Femur (tissue), 1 donor: ENCODE measurements around the gene PCNT.

Experiments used
- DNase-seq: peaks from one replicate; pipeline ENCODE4 v3.0.0-alpha.2; 2017

Gene PCNT

DNA sequence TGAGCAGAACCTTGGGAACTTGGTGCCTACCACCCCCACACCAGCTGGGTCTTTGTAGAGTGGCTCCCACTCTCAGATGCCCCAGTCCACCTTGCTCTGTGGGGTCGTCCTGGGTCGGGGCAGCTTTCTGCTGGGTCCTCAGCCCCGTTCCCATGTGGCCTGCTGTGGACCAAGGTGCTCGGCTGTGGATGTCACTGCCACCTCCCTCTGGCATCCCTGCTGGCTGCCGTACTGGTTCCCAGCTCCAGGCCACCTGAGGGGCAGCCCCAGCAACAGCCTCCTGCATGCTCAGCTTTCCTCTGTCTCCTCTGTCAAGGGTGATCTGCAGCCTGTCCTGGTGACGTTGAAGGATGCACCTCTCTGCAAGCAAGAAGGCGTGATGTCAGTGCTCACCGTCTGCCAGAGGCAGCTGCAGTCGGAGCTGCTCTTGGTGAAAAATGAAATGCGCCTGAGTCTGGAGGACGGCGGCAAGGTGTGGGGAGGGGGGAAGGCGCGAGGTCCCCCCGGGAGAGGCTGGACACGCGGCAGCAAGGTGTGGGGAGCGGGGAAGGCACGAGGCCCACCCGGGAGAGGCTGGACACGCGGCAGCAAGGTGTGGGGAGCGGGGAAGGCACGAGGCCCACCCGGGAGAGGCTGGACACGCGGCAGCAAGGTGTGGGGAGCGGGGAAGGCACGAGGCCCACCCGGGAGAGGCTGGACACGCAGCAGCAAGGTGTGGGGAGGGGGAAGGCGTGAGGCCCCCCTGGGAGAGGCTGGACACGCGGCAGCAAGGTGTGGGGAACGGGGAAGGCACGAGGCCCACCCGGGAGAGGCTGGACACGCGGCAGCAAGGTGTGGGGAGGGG lies 88.8 kb downstream of the PCNT start:
- DNase-seq = no peak

DNA sequence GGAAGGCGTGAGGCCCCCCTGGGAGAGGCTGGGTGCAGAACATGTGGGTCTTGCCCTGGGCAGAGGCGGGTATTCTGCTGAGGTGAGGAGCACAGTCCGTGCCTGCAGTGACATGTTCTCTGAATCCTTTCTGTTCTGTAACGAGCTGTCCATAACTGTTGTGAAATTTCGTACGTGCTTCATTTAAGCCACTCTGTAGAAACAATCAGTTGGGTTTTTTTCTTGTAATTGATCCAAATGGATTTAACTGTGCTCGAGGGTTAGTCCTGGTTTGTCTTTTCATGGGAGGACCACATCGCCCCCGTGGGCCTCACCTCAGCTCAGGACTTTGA lies 89.4 kb downstream of the PCNT start:
- no peak for DNase-seq

DNA sequence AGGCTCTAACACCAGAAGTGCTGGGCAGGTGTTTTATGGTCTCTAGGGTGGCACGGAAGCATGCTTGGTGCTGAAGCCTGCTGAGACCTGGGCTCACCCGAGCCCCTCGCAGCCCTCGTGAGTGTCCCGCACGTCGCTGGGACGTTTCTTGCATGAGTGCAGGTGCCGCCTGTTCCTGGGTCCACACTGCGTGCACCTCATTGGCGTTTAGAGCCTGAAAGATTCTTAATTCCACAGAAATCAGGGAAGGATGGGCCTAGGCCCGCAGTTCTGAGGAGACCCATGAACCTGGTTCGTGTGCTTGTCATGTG lies 91.0 kb downstream of the PCNT start:
- no peak for DNase-seq

- no peak for DNase-seq
Measured at GRCh38 chr21:46416551-46416950, 92.6 kb downstream of the PCNT start.

GRCh38 chr21:46418265-46418946 lies 94.5 kb downstream of the PCNT start:
- no peak for DNase-seq

GRCh38 chr21:46420241-46421190 lies 96.6 kb downstream of the PCNT start:
- DNase-seq = no peak

DNA sequence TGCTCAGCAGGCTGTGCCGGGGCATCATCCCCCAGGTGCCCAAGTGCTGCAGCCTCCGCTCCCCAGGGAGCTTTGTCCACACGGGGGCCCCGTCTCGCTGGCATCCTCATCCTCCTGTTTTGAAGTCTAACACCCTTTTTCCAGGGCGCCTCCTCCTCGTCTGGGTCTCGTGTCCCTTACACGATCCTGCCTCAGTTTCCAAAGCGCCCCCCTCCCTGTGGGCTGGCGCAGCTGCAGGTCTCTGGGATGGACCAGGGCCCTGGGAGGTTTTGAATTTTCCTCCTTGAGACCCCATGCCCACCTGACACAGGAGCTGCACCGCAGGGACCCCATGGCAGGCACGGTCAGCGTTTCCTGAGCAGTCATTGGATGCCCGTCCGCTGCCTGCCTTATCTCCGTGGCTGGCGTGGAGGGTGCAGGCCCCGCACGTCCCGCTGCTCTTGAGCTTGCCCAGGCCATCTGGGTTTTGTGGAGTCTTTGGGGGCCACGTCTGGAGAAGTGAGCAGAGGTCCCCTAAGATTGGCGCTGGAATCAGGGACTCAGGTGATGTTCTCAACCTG lies 97.3 kb downstream of the PCNT start:
- no peak for DNase-seq

DNA sequence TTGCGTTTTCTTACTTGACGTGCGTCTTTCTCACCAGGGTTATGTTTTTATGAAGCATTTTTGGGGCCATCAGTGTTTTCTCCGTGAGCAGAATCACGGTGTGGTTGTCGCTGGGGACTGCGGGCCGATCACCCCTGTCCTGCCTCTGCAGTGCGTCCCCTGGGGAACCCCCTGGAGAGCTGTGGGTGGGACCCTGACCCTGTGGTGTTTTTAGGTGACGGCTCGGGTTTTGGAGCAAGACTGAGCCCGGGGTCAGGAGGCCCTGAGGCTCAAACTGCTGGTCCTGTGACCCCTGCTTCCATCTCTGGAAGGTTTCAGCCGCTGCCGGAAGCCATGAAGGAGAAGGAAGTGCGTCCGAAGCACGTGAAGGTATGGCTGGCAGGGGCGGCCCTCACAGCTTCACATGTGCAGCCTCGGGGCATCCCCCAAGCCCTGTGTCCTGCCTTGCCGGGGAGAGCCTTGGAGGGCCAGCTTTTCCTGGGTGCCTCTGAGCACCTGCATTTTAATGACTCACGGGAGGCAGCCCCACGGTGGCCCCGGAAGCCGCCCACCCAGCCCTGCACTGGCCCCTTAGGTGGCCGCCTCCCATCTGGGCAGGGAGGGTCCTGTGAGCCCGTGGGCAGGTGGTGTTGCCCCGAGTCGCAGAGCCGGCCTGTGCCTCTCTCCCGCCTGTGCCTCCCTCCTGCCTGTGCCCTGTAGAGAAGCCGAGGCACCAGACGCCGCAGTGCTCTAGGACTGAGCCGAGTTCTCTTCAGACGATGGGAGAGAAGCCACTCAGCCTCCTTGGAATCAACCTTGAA lies 98.0 kb downstream of the PCNT start:
- DNase-seq = no peak

DNA sequence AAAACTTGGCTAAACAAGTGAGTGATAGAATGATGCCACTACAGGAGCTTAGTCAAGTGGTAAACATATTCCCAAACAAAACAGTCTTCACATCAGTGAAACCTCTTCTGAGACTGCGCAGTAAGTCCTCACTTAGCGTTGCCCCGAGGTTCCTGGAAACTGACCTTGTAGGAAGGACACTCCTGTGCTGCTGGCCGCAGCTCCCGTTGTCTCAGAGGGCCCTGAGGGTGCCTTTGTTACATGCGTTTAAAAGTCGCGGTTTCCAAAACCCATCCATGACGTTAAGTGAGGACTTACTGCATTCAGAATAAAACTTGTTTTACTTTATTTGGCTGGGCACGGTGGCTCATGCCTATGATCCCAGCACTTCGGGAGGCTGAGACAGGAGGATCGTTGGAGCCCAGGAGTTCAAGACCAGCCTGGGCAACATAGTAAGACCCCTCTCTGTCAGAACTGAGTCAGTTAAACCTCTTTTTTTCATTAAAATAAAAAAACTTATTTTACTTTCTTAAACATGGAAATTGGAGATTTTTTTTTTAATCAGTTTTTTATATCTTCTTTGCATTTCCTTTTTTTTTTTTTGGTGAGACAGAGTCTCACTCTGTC lies 98.8 kb downstream of the PCNT start:
- DNase-seq = no peak

DNA sequence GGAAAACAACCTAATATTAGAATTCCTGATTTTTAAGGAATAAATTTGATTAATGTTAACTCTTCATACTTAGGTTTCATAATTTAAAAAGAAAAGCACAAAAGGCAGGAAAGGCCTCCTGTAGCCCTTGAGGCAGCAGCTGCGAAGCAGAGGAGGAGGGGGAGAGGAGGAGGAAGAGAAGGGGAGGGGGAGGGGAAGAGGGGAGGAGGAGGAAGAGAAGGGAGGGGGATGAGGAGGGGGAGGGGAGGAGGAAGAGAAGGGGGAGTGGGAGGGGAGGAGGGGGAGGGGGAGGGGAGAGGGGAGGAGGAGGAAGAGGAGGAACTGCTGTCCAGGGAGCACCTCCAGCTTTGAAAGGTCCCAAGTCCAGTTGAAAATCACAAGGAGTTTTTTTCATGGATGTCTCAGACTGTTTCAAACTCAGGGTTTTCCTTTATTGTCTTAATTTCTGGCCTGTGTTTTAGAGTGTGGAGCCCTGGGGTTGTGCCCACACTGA lies 99.6 kb downstream of the PCNT start:
- no peak for DNase-seq

DNA sequence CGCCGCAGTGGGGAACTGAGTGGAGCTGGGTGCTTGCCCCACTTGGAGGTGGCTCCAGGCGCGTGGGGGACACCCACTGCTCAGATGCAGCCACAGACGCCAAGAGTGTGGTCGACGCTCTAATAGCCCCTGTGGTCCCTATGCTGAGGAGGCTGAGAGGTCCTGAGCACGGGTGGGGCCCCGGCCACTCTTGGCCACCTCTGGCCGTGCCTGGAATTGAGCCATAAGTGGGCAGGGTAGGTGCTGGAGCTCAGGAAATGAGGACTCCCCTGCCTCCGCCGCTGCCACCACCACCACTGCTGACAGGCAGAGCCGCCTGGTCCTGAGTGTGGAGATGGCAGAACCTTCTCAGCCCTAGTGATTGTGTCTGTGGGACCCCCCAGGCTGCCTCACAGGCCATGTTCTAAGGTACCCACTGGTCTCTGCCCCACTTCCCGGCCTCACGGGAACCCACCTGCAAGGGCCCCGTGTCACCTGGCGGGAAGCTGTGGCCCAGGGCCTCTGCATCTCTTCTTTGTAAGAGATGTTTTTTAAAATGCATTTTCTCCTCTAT lies 100.2 kb downstream of the PCNT start:
- no peak for DNase-seq

- DNase-seq = no peak
Measured at GRCh38 chr21:46424621-46425020, 100.7 kb downstream of the PCNT start.

- no peak for DNase-seq
Measured at GRCh38 chr21:46425041-46425440, 101.1 kb downstream of the PCNT start.

- no peak for DNase-seq
Measured at GRCh38 chr21:46425571-46425970, 101.6 kb downstream of the PCNT start.

- no peak for DNase-seq
Measured at GRCh38 chr21:46426313-46427046, 102.5 kb downstream of the PCNT start.

- DNase-seq = no peak
Measured at GRCh38 chr21:46427516-46427915, 103.6 kb downstream of the PCNT start.

DNA sequence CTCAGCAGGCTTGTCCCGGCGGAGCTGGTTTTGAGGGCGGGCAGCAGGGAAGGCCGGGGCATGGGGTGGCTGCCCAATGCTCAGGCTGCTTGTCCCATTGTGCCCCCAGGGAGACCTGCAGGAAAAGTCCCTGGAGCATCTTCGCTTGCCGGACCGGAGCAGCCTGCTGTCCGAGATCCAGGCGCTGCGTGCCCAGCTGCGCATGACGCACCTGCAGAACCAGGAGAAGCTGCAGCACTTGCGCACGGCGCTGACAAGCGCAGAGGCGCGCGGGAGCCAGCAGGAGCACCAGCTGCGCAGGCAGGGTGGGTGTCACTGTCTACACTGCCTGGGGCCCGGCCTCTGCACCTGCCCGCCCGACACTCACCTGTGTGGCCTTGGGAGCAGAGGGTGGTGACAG lies 104.3 kb downstream of the PCNT start:
- no peak for DNase-seq

- no peak for DNase-seq
Measured at GRCh38 chr21:46428987-46429710, 105.2 kb downstream of the PCNT start.

DNA sequence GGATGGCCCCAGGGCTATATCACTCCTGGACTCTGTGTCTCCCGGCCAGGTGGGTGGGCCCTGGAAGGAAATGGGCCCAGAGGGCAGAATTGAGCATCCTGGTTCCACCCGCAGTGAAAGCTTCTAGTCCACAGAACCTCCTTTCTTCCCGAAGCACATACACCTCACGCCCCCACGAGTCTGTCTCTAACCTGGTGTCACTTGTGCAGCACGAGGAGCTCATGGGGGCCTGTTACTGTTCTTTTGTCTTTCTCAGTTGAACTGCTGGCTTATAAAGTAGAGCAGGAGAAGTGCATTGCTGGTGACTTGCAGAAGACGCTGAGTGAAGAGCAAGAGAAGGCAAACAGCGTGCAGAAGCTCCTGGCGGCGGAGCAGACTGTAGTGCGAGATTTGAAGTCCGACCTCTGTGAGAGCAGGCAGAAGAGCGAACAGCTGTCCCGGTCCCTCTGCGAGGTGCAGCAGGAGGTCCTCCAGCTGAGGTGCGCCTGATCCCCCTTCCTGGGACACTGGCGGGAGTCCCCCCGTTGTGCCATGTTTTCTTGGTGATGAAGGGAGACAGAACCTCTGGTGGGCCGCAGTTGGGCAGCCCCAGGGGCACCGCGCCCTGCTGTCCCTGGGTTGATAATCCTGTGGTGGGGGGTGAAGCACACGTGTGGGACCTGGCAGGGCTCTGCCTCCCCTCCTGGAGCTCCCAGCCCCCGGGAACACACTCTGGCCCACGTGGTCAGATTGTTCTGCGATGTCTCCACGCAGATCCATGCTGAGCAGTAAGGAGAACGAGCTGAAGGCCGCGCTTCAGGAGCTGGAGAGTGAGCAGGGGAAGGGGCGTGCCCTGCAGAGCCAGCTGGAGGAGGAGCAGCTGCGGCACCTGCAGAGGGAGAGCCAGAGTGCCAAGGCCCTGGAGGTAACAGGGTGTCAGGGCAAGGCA lies 106.1 kb downstream of the PCNT start:
- no peak for DNase-seq
